ENCODE data around the gene DYNLT5.
A peak's percentile ranks its signal among the peaks of the same experiment; 100 is the strongest.
"Not testable (repeated sequence)": the region's sequence is repeated elsewhere in the genome, so short reads cannot be mapped to it uniquely, and the experiment has no call there.

DYNLT5 gene

DNA sequence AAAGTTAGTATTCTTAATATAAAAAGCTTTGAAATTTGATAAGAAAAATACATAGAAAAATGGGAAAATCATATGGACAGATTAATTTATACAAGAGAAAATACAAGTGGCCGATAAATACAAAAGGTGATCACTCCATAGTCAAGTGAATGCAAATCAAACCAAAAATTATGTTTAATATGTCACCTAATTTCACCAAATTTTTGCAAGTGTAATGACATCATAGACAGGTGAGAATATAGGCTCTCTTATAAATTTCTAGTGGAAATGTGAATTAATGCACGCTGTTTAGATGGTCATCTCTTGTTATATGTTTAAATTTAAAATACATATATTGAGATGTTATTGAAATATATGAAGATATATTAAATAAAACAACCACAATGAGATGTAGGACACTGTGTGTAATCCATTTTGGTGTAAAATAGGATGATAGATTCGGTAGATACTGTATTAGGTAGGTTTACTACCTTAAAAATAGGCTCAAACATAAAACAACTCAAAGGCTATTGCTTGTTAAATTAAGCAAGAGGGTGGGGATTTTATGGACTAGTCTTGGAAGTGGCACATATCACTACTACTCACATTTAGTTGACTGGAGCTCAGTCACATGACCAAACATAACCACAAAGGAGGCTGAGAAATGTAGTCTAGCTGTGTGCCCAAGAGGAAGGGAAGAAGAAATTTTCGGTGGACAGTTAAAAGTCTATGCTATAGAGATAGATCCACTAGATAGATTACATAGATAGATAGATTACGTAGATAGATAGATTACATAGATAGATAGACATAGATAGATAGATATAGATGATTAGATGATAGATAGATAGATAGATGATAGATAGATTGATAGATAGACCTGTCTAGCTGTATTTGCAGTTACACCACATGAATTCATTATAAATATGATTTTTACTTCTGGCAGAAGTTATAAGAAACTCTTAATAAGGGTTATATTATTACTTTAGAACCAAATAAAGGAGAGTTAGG lies 39.7 kb downstream of the DYNLT5 start:
- no peak for DNase-seq

DNA sequence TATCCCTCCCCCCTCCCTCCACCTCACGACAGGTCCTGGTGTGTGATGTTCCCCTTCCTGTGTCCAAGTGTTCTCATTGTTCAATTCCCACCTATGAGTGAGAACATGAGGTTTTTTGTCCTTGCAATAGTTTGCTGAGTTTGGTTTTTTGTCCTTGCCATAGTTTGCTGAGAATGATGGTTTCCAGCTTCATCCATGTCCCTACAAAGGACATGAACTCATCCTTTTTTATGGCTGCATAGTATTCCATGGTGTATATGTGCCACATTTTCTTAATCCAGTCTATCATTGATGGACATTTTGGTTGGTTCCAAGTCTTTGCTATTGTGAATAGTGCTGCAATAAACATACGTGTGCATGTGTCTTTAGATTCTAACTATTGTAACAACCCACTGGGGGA lies 43.6 kb downstream of the DYNLT5 start:
- DNase-seq = not testable (repeated sequence)

DNA sequence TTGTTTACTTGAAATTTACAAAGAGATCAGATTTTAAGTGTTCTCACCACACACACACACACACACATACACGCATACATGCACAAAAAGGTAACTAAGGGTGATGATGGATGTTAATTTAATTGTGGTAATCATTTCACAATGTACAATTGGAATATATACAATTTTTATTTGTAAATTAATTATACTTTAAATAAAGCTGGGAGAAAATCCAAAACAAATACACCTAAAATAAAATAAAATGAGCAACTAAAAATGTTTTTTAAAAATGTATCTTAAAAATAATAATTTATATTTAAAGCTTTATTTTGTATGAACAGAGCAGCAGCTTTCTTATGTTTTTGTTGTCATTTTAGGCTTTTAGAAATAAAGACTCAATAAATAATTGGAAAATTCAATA lies 57.0 kb downstream of the DYNLT5 start:
- DNase-seq = no peak

DNA sequence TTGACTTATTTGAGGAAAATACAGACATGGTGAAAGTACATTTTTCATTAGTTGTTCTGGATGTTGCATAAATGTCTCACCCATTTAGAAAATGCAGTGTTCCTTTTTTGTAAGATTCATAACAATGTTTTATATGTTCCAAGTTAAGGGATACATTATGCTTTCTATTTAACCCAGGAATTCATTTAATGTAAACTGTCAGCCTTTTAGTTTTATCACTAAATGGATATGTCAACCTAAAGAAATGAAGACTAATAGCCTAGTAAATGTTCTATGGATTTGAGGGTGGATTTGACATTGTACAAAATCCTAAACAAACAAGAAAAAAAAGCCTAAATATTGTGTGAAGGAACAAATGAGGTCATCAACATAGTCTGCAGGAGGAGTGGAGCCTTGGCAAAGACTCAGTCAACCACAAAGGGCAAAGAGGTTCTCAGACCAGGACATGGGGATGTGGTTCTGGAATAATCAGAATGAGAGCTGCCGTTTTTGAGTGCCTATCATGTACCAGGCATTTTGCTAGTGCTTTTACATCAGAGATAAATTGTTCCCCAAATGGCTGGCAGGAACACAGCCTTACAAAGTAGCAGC lies 57.6 kb downstream of the DYNLT5 start:
- DNase-seq = peak; percentile 64

DNA sequence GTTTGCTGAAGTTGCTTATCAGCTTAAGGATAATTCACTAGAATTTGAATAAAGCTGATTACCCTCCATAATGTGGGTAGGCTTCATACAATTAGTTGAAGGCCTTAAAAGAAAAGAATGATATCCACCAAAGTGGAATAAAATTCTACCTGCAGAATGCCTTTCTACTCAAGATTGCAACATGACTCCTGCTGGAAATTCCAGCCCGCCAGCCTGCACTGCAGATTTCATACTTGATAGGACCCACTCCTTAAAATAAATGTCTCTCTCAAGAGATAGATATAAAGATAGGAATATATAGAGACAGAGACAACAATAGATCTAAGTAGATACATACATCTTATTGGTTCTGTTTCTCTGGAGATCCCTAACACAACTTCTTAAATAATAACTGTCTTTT lies 72.5 kb downstream of the DYNLT5 start:
- DNase-seq = no peak

All from EL (cell line).